Stomach (tissue), 9 donors: ENCODE results near the gene TMA7. TPM values are rescaled to one million over a fixed set of nuclear protein-coding genes. Genes with fewer than 3 reads are reported as not detected.

Experiments
- DNase-seq, 2 donors: peaks; one replicate each; pipeline versions ENCODE4 v3.0.0 to v3.0.0-alpha.2; 2013 to 2019
- H3K27ac ChIP-seq, 5 donors: fragments of 200-600 bp in 4 of 5; sonication (generic) in 4 of 5; one replicate each; pipeline ENCODE4 v1.5.1; 2013 to 2019; ENCODE audit warnings: mild to moderate bottlenecking in 1 of 5, moderate library complexity in 1 of 5
- H3K27me3 ChIP-seq, 3 donors: fragments of 200-600 bp; sonication (generic); one replicate each; pipeline ENCODE4 v1.5.1; 2017 to 2019; ENCODE audit warnings: mixed run types in 1 of 3
- H3K36me3 ChIP-seq, 4 donors: fragments of 200-600 bp; sonication (generic); 1 replicate in 3 of 4; 2 replicates in 1 of 4; pipeline ENCODE4 v1.5.1; 2016 to 2019
- H3K4me1 ChIP-seq, 4 donors: fragments of 200-600 bp; sonication (generic); one replicate each; pipeline ENCODE4 v1.5.1; 2016 to 2019
- H3K4me3 ChIP-seq, 4 donors: fragments of 200-600 bp; sonication (generic) in 3 of 4; one replicate each; pipeline ENCODE4 v1.5.1; 2016 to 2019; ENCODE audit warnings: mild to moderate bottlenecking in 1 of 4
- H3K9me3 ChIP-seq, 4 donors: fragments of 200-600 bp; sonication (generic); one replicate each; pipeline ENCODE4 v1.5.1; 2016 to 2019
- EP300 ChIP-seq: sonication (generic); formaldehyde crosslinking; IDR thresholded peaks from one replicate; pipeline ENCODE4 v1.6.1; 2017; ENCODE audit warnings: antibody characterized with exemption
- POLR2A ChIP-seq, 4 donors: fragments of 450-650 bp; IDR thresholded peaks; one replicate each; pipeline ENCODE4 v1.6.1; 2016; ENCODE audit warnings: antibody characterized with exemption in 4 of 4, control low read depth in 2 of 4, mild to moderate bottlenecking in 1 of 4, moderate library complexity in 1 of 4
- POLR2AphosphoS5 ChIP-seq, 3 donors: sonication (generic); formaldehyde crosslinking; IDR thresholded peaks; one replicate each; pipeline ENCODE4 v1.6.1; 2016; ENCODE audit warnings: antibody characterized with exemption in 3 of 3
- WGBS, 5 donors: extraction: QIAGEN DNeasy Blood & Tissue Kit in 3 of 5; methylation state at CpG; one replicate each; pipeline versions ENCODE4 v1.1.5 to v1.1.7; 2013 to 2018; 5-methylcytosine and 5-hydroxymethylcytosine counted together
- intact Hi-C: fragments of 100-400 bp; cut with DNase I; formaldehyde crosslinking; loops from one replicate; pipeline ENCODE4 v1.15.1; 2023; ENCODE audit warnings: low total_unique reads
- polyA plus RNA-seq, 3 donors: library from polyadenylated mRNA; stranded (reverse); fragments of 200-250 nt; gene quantifications; one replicate each; pipeline ENCODE4 v1.2.3, GENCODE V29; 2013
- total RNA-seq, 5 donors: library from RNA; depleted of rRNA; stranded (reverse); fragments of >200 nt; gene quantifications; one replicate each; pipeline versions ENCODE4 v1.1.0 to v1.2.3, GENCODE V29; 2014 to 2016
- TF ChIP-seq, protein P1 (sequence below), 7 experiments: fragments of 450-650 bp in 4 of 7; fragments of 200-600 bp in 3 of 7; sonication (generic) in 3 of 7; IDR thresholded peaks; one replicate each; pipeline ENCODE4 v1.5.1; 2016 to 2019; ENCODE audit warnings: antibody characterized with exemption in 7 of 7, control low read depth in 2 of 7, mild to moderate bottlenecking in 1 of 7
- donor health status: healthy with polysubstance abuse.
- donor health status: Bipolar disorder and iron deficiency.
- donor health status: healthy.

Gene TMA7
- total and polyA plus RNA-seq, 8 donors: 107 to 702 (median 266) TPM

DNA sequence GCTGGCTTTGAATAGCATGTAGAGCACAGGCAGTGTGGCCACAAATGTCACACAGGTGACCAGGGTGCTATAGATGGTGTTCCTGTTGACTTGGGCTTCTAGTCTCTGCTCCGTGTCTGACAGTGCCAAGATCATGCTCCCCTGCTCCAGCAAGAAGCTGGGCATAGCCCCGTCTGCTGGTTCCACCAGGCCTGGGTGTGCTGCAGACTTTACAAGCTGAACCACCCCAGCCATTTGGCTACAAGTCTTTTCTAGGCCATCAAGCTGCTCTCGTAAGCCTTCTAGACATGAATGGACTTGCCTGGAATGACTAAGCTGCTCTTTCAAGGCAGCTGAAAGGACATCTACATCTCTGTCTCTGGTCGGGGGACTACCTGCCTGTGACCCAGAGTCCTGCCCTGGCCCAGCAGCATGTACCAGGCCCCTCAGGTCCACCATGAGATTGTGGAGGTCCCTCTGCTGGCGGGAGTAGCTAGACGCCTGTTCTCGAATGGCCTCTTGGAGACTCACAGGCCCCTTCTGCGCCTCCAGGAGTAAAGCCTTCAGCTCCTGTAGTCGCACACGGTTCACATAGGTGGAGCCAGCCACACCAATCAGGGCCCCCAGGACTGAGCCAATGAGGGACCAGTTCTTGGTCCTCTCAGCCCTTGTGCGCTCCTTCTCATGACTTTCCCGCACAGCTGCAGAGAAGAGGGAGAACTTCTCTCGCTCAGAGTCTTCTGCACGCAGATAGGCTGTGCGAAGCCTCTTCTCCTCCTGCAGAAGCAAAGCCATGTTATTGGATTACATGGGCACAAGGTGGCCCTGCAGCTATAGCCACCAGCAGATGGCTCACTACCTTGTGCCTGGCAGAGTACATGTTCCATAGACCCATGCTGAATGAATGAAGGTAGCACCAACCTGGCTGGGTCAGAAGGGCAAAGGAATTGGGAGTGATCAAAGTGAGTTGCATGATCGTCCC lies 7.4 kb upstream of the TMA7 start:
- WGBS, 5 donors: 70 to 83% (median 81%) methylated on average over 9 to 16 of the region's 16 CpGs
- Histone ChIP-seq H3K27me3 (peaks cover 0 to 5% (median 0%) of the 10 kb centered on the region in 3 donors), H3K27ac (peak overlapping the region in 3 of 5 donors; percentile 59 to 96 (median 66)), H3K36me3 (peaks cover 8 to 22% (median 18%) of the 10 kb centered on the region in 4 donors), H3K4me1 (peaks cover 36 to 67% (median 39%) of the 10 kb centered on the region in 4 donors), H3K9me3 (no peaks in the 10 kb centered on the region), H3K4me3 (no peak overlapping the region)
- peak in 1 of 2 donors; percentile 52 for DNase-seq
- intact Hi-C loops: no loop called here
- TF ChIP-seq POLR2A (IDR thresholded peaks at IDR 0.05) (no peak), POLR2AphosphoS5 (IDR thresholded peaks at IDR 0.05) (no peak), EP300 (no peak)
- TF ChIP-seq, protein P1, sequence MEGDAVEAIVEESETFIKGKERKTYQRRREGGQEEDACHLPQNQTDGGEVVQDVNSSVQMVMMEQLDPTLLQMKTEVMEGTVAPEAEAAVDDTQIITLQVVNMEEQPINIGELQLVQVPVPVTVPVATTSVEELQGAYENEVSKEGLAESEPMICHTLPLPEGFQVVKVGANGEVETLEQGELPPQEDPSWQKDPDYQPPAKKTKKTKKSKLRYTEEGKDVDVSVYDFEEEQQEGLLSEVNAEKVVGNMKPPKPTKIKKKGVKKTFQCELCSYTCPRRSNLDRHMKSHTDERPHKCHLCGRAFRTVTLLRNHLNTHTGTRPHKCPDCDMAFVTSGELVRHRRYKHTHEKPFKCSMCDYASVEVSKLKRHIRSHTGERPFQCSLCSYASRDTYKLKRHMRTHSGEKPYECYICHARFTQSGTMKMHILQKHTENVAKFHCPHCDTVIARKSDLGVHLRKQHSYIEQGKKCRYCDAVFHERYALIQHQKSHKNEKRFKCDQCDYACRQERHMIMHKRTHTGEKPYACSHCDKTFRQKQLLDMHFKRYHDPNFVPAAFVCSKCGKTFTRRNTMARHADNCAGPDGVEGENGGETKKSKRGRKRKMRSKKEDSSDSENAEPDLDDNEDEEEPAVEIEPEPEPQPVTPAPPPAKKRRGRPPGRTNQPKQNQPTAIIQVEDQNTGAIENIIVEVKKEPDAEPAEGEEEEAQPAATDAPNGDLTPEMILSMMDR (IDR thresholded peaks at IDR 0.05): no peak

DNA sequence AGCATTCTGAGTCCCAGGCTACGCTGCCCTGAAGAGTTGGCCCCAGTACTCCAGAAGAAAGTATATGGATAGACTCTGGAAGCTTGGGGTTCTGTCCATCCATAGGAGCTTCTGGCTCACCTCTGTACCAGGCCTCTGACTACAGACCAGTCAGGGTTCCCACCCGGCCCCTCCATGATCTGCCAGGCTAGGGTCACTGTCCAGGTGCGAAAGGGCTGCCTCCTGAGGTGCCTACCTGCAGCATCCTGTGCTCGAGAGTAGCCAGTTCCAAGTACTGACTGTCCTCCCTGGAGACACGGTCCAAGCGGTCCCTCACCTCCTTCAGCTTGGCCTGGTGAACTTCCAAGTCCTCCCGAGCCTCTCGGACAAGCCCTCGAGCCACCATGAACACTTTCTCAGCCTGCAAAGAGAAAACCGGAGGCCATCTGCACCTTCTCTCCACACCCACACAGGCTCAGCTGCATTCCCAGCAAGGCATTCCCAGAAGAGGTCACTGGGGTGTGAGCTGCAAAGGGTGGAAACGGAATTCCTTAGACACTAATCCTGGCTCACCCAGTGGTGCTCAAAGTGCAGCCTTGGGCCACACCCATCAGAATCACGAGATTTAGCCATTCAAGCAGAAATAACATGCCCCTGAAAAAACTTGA lies 6.5 kb upstream of the TMA7 start:
- H3K36me3 ChIP-seq: peaks cover 8 to 22% (median 18%) of the 10 kb centered on the region in 4 donors
- no peaks in the 10 kb centered on the region for H3K9me3 ChIP-seq
- H3K27me3 ChIP-seq: peaks cover 0 to 2% (median 0%) of the 10 kb centered on the region in 3 donors
- no peak overlapping the region for H3K4me3 ChIP-seq
- intact Hi-C loops: loop anchor here (2.0 kb wide), 1 partner anchor 33 kb away; no protein-coding TSS in a partner anchor
- 50 to 67% (median 62%) methylated on average over 11 to 12 of the region's 12 CpGs for WGBS, 5 donors
- H3K27ac ChIP-seq: peak overlapping the region in 4 of 5 donors; percentile 46 to 96 (median 62)
- TF ChIP-seq POLR2AphosphoS5 (IDR thresholded peaks at IDR 0.05) (peak in 1 of 3 donors; percentile 40), EP300 (no peak)
- TF ChIP-seq, protein P1 (IDR thresholded peaks at IDR 0.05): no peak
- peak; percentile 32 to 85 for DNase-seq
- H3K4me1 ChIP-seq: peaks cover 27 to 58% (median 31%) of the 10 kb centered on the region in 4 donors

DNA sequence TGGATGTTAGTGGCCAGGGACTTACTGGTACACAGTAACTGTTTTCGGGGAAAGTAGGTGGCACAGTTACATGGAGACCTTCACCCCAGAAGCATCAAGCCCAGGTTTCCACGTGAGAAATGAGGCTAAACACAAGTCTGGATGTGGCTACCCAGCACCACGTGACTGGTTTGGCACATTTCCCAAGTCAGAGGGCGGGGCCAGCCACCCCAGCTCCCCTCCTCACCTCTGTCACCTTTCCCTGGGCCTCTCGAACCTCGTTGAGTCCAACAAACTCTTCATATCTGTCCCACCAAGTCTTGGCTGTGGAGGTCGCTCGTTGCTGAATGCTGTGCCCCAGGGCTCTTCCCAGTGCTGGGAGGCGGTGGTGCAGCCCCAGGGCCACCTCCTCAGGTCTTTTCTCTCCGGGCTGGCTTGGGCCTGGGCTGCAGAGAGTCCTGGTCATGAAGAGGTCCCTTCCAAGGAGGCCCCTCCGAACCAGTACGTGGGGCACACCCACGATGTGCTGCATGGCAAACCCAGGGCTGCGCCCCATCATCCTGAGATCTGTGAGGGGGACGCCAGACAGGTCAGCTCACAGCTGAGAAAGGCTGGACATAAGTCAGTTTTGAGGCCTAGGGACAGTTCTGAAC lies 5.3 kb upstream of the TMA7 start:
- Histone ChIP-seq H3K36me3 (peaks cover 8 to 22% (median 18%) of the 10 kb centered on the region in 4 donors), H3K27me3 (no peaks in the 10 kb centered on the region), H3K27ac (peak overlapping the region in 4 of 5 donors; percentile 59 to 96 (median 62)), H3K9me3 (no peaks in the 10 kb centered on the region), H3K4me3 (no peak overlapping the region), H3K4me1 (peaks cover 32 to 64% (median 37%) of the 10 kb centered on the region in 4 donors)
- TF ChIP-seq, protein P1 (IDR thresholded peaks at IDR 0.05): no peak
- no peak for TF ChIP-seq EP300
- no peak for TF ChIP-seq POLR2AphosphoS5 (IDR thresholded peaks at IDR 0.05)
- TF ChIP-seq POLR2A (IDR thresholded peaks at IDR 0.05): no peak
- intact Hi-C loops: loop anchor here (2.0 kb wide), 1 partner anchor 34 kb away; no protein-coding TSS in a partner anchor
- 56 to 69% (median 62%) methylated on average over 13 to 15 of the region's 15 CpGs for WGBS, 5 donors
- peak in 1 of 2 donors; percentile 41 for DNase-seq

DNA sequence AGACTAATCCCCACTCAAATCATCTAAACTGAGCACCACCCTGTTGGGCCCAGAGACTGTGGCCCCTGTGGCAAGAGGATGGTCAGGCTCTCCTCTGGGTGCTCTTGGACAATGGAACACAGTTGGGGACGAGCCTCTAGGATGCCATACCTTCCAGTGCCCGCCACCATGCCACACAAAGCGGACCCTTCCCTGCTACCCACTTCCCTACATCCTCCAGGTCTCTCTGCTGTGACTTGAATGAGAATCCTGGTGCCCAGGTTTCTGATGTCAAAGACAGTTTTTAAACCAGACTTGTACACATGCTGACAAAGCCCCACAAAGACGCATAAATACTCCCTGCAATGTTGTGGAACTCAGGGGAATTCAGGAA lies 4.8 kb upstream of the TMA7 start:
- intact Hi-C loops: loop anchor here (2.0 kb wide), 1 partner anchor 34 kb away; no protein-coding TSS in a partner anchor
- peak overlapping the region in 4 of 5 donors; percentile 59 to 96 (median 62) for H3K27ac ChIP-seq

More for the DNA sequence above, 4.8 kb upstream of the TMA7 start:
- peak in 1 of 2 donors; percentile 1 for DNase-seq
- WGBS, 5 donors: 85 to 95% (median 89%) methylated on average over 4 of the region's 4 CpGs
- TF ChIP-seq, protein P1 (IDR thresholded peaks at IDR 0.05): no peak
- TF ChIP-seq POLR2AphosphoS5 (IDR thresholded peaks at IDR 0.05): no peak
- TF ChIP-seq EP300: no peak
- no peak for TF ChIP-seq POLR2A (IDR thresholded peaks at IDR 0.05)
- Histone ChIP-seq H3K4me3 (no peak overlapping the region), H3K9me3 (no peaks in the 10 kb centered on the region), H3K36me3 (peaks cover 8 to 22% (median 18%) of the 10 kb centered on the region in 4 donors), H3K27me3 (no peaks in the 10 kb centered on the region), H3K4me1 (peaks cover 28 to 60% (median 33%) of the 10 kb centered on the region in 4 donors)
